HEK293T (cell line): ENCODE measurements around the gene PDXP.

ENCODE experiments used
- ARNT ChIP-seq: fragments of 450-650 bp; IDR thresholded peaks from 2 replicates; pipeline ENCODE4 v1.6.1; 2017; ENCODE audit warnings: mild to moderate bottlenecking
- ELF4 ChIP-seq: fragments of 450-650 bp; IDR thresholded peaks from 2 replicates; pipeline ENCODE4 v1.6.1; 2017; ENCODE audit warnings: antibody characterized with exemption
- FOXM1 ChIP-seq: fragments of 450-650 bp; IDR thresholded peaks from 2 replicates; pipeline ENCODE4 v1.6.1; 2017; ENCODE audit warnings: mild to moderate bottlenecking, borderline replicate concordance
- HDGF ChIP-seq: fragments of 450-650 bp; IDR thresholded peaks from 2 replicates; pipeline ENCODE4 v1.6.1; 2017; ENCODE audit warnings: antibody characterized with exemption, borderline replicate concordance
- SP1 ChIP-seq: fragments of 450-650 bp; IDR thresholded peaks from 2 replicates; pipeline ENCODE4 v1.6.1; 2017
- SUZ12 ChIP-seq: fragments of 450-650 bp; IDR thresholded peaks from 2 replicates; pipeline ENCODE4 v1.6.1; 2016; ENCODE audit warnings: mild to moderate bottlenecking
- TARDBP ChIP-seq: fragments of 450-650 bp; IDR thresholded peaks from 2 replicates; pipeline ENCODE4 v1.6.1; 2016
- ZNF384 ChIP-seq: fragments of 450-650 bp; IDR thresholded peaks from 2 replicates; pipeline ENCODE4 v1.6.1; 2016

GRCh38 chr22:37627121-37627520 lies 31.4 kb upstream of the PDXP start:
- TF ChIP-seq FOXM1 (no peak), HDGF (no peak), ZNF384 (no peak), SUZ12 (no peak), ELF4 (no peak), TARDBP (no peak), SP1 (no peak), ARNT (no peak)
